Measurements from ENCODE around the gene CD163.
"Not testable (repeated sequence)": the region's sequence is repeated elsewhere in the genome, so short reads cannot be mapped to it uniquely, and the experiment has no call there.

The CD163 gene

DNA sequence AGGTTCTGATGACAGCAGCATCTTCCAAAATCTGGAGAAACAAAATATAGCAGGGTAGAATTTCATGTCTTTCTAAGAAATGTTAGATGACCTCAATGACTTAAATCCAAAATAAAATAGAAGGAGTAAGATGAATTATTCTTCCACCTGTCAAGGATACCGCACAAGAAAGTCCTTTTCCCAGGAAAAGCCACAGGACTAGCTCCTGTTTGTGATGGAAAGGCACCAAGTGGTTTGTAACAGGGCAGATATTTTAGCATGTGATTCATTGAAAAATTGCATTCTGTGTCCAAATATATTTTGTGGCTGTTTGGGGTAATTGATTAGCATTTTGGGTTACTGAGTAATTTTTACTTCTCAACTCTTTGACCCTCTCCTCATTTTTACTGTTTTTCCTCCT, 62.4 kb downstream of the CD163 start:
- Histone ChIP-seq H3K4me3 (ENCODE audit: low read length) (no peak overlapping the region), H3K27me3 (ENCODE audit: insufficient read depth, low read length) (peaks cover 24% of the 10 kb centered on the region)

GRCh38 chr12:7439579-7440505, 63.7 kb downstream of the CD163 start:
- H3K4me3 ChIP-seq (ENCODE audit: low read length), result peak overlapping the region; percentile 37
- H3K9me3 ChIP-seq (ENCODE audit: low read length), result peaks cover 7% of the 10 kb centered on the region
- H3K4me1 ChIP-seq (ENCODE audit: insufficient read depth, low read length), result no peaks in the 10 kb centered on the region
- H2AFZ ChIP-seq (ENCODE audit: low read depth, low read length), result peak overlapping the region; percentile 89
- peaks cover 24% of the 10 kb centered on the region for H3K27me3 ChIP-seq (ENCODE audit: insufficient read depth, low read length)
- H3K36me3 ChIP-seq (ENCODE audit: insufficient read depth, low read length), result no peaks in the 10 kb centered on the region

More for the DNA sequence above, 62.4 kb downstream of the CD163 start:
- no peaks in the 10 kb centered on the region for H3K4me1 ChIP-seq (ENCODE audit: insufficient read depth, low read length)
- no peaks in the 10 kb centered on the region for H3K36me3 ChIP-seq (ENCODE audit: insufficient read depth, low read length)
- peaks cover 7% of the 10 kb centered on the region for H3K9me3 ChIP-seq (ENCODE audit: low read length)
- H2AFZ ChIP-seq (ENCODE audit: low read depth, low read length), result no peak overlapping the region

DNA sequence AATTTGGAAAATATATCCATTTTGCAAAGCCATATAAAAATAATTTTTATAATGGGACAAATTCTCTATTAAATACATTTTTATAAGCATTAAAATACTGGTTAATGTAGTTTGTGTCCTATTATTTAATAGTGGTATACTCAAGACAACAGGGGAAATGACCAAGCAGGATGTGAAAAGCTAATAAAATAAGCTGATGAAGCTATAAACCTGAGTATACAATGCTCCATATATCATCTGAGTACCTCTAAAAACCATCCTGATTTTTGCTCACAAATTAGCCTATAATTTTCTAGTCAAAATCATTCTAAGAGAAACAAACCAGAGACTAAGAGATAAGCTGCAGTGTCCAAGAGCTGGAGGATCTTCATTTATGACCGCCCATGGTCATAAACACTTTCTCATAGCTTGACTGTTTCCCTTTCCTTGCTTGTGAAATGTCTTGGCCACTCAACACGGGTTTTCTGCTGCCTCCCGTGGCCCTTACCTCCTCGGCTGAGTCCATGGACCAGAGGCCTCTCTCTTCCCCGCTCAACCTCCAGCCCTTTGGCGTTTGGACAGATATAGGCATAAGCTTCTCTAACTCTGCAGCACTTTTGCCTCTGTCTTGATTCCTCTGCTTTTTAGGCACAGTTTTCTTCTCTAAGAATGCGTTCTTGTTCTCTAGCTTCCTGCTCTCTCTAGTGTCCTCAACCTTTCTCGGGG, 65.1 kb downstream of the CD163 start:
- not testable (repeated sequence) for H3K4me1 ChIP-seq (ENCODE audit: insufficient read depth, low read length); H2AFZ ChIP-seq (ENCODE audit: low read depth, low read length); H3K9me3 ChIP-seq (ENCODE audit: low read length); H3K4me3 ChIP-seq (ENCODE audit: low read length); H3K36me3 ChIP-seq (ENCODE audit: insufficient read depth, low read length)
- H3K27me3 ChIP-seq (ENCODE audit: insufficient read depth, low read length), result peaks cover 24% of the 10 kb centered on the region

- H3K9me3 ChIP-seq (ENCODE audit: low read length); H3K4me1 ChIP-seq (ENCODE audit: insufficient read depth, low read length); H3K4me3 ChIP-seq (ENCODE audit: low read length); H2AFZ ChIP-seq (ENCODE audit: low read depth, low read length); H3K36me3 ChIP-seq (ENCODE audit: insufficient read depth, low read length): not testable (repeated sequence)
- peaks cover 21% of the 10 kb centered on the region for H3K27me3 ChIP-seq (ENCODE audit: insufficient read depth, low read length)
Measured at GRCh38 chr12:7437494-7437893, 66.1 kb downstream of the CD163 start.

- Histone ChIP-seq H3K4me3 (ENCODE audit: low read length) (no peak overlapping the region), H3K9me3 (ENCODE audit: low read length) (peaks cover 4% of the 10 kb centered on the region), H2AFZ (ENCODE audit: low read depth, low read length) (no peak overlapping the region), H3K4me1 (ENCODE audit: insufficient read depth, low read length) (no peaks in the 10 kb centered on the region), H3K27me3 (ENCODE audit: insufficient read depth, low read length) (peaks cover 8% of the 10 kb centered on the region), H3K36me3 (ENCODE audit: insufficient read depth, low read length) (no peaks in the 10 kb centered on the region)
Measured at GRCh38 chr12:7434670-7435069, 68.9 kb downstream of the CD163 start.

GRCh38 chr12:7433276-7433822, 70.2 kb downstream of the CD163 start:
- H3K36me3 ChIP-seq (ENCODE audit: insufficient read depth, low read length), result no peaks in the 10 kb centered on the region
- no peaks in the 10 kb centered on the region for H3K4me1 ChIP-seq (ENCODE audit: insufficient read depth, low read length)
- H3K9me3 ChIP-seq (ENCODE audit: low read length), result no peaks in the 10 kb centered on the region
- peaks cover 2% of the 10 kb centered on the region for H3K27me3 ChIP-seq (ENCODE audit: insufficient read depth, low read length)
- no peak overlapping the region for H2AFZ ChIP-seq (ENCODE audit: low read depth, low read length)
- H3K4me3 ChIP-seq (ENCODE audit: low read length), result no peak overlapping the region

DNA sequence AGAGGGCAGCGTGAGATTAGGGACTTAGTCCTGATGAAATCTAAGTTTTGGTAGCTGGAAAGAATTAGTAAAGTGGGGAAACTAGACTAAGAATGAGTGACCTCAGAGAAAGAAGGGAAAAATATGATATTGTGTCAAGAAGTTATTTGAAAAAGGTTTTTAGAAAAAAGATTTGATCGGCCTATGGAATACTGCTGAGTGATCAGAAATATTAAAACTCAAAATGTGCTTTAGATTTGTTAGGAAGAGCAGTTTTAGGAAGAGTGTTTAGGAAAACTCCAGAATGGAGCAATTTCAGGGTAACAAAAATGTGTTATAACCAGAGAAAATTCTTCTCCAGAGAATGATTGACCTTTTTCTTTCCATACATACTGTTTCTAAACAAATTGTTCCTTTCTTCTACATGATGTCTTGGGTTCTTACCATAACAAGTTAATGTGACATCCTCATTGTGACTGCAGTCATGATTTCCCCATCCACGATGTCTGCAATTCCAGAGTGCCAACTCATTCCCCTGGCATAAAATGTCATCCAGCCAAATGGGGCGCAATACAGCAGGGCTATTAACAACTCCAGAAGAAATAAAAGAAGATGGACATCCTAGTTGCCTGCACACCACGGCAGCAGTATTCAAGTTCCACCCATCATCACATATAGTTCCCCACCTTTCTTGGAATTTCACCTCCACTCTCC, 71.4 kb downstream of the CD163 start:
- Histone ChIP-seq H3K9me3 (ENCODE audit: low read length) (no peaks in the 10 kb centered on the region), H2AFZ (ENCODE audit: low read depth, low read length) (no peak overlapping the region), H3K27me3 (ENCODE audit: insufficient read depth, low read length) (peaks cover 2% of the 10 kb centered on the region), H3K36me3 (ENCODE audit: insufficient read depth, low read length) (no peaks in the 10 kb centered on the region), H3K4me3 (ENCODE audit: low read length) (no peak overlapping the region), H3K4me1 (ENCODE audit: insufficient read depth, low read length) (no peaks in the 10 kb centered on the region)
